Cardiac ventricle fibroblast (primary cell): ENCODE measurements around the gene DAD1. TPM values are rescaled to one million over a fixed set of nuclear protein-coding genes. Genes with fewer than 3 reads are reported as not detected.

Experiments used
- total RNA-seq: library from RNA; depleted of rRNA; stranded (reverse); fragments of >200 nt; gene quantifications from 2 replicates; pipeline ENCODE4 v1.2.3, GENCODE V29; 2015

Gene DAD1
- total RNA-seq, result 290 and 388 TPM in 2 replicates

GRCh38 chr14:22589096-22589839, at the start of gene DAD1:
Gene DAD1 (minus strand): TSS chr14:22589224. CDS start chr14:22589157, 67 bp downstream.

GRCh38 chr14:22598099-22598895, 9.3 kb upstream of the DAD1 start, which contains the start of gene ABHD4:
Gene ABHD4 (plus strand): TSS chr14:22598300. CDS start chr14:22598307, 7 bp downstream.

Other genes starting within 250 kb of the DAD1 start
- 46.7 and 47.0 TPM in 2 replicates for gene ABHD4, start 9.1 kb upstream of the DAD1 start, total RNA-seq
- not detected in 2 replicates for gene OR6J1, start 55.1 kb upstream of the DAD1 start, total RNA-seq
- 77.9 and 96.3 TPM in 2 replicates for gene OXA1L, start 177.5 kb upstream of the DAD1 start, total RNA-seq
- gene SLC7A7, start 226.2 kb upstream of the DAD1 start, total RNA-seq, result 2.9 and 5.5 TPM in 2 replicates
- gene MRPL52, start 240.7 kb upstream of the DAD1 start, total RNA-seq, result 49.5 and 133 TPM in 2 replicates
- gene MMP14, start 247.4 kb upstream of the DAD1 start, total RNA-seq, result 410 and 461 TPM in 2 replicates